C4-2B (cell line): ENCODE data around the gene ABCC6.

Experiments used
- CTCF ChIP-seq: fragments of 450-650 bp; conservative IDR thresholded peaks from 2 replicates; pipeline ENCODE4 v1.5.1; 2017; ENCODE audit warnings: mild to moderate bottlenecking
- ZFX ChIP-seq: fragments of 450-650 bp; IDR thresholded peaks from 2 replicates; pipeline ENCODE4 v1.6.1; 2017

- no peak for TF ChIP-seq CTCF
- TF ChIP-seq ZFX: no peak
Observed at GRCh38 chr16:16124438-16124837, 98.9 kb downstream of the ABCC6 start.
